Fibroblast of mammary gland (primary cell): Measurements from ENCODE around the gene CALML4.

Source experiments
- DNase-seq: peaks from one replicate; pipeline ENCODE4 v3.0.0-alpha.2; 2010; ENCODE audit warnings: low read depth
- H3K4me3 ChIP-seq: 2 replicates; pipeline ENCODE4 v1.5.1; 2011; ENCODE audit warnings: low read depth, mild to moderate bottlenecking, low read length, moderate library complexity; ENCODE audit not compliant: control insufficient read depth
- CTCF ChIP-seq: conservative IDR thresholded peaks from 2 replicates; pipeline ENCODE4 v1.5.1; 2011; ENCODE audit warnings: low read depth, low read length, inconsistent platforms; ENCODE audit not compliant: control insufficient read depth, insufficient read depth

CALML4 gene

GRCh38 chr15:68191555-68191954, 13.6 kb downstream of the CALML4 start:
- TF ChIP-seq CTCF = no peak
- no peak overlapping the region for H3K4me3 ChIP-seq

GRCh38 chr15:68190048-68190447, 15.1 kb downstream of the CALML4 start:
- no peak for TF ChIP-seq CTCF
- DNase-seq = no peak
- no peak overlapping the region for H3K4me3 ChIP-seq

More at GRCh38 chr15:68191555-68191954, 13.6 kb downstream of the CALML4 start:
- DNase-seq = no peak

- H3K4me3 ChIP-seq = no peak overlapping the region
- TF ChIP-seq CTCF = no peak
- no peak for DNase-seq
Measured at GRCh38 chr15:68188647-68189046, 16.5 kb downstream of the CALML4 start.

- TF ChIP-seq CTCF = no peak
- H3K4me3 ChIP-seq = peak overlapping the region; percentile 41
- DNase-seq = peak; percentile 90
Measured at GRCh38 chr15:68187559-68187958, 17.6 kb downstream of the CALML4 start.

GRCh38 chr15:68186671-68187397, 18.3 kb downstream of the CALML4 start:
- H3K4me3 ChIP-seq = no peak overlapping the region
- no peak for TF ChIP-seq CTCF
- DNase-seq = peak; percentile 87

- TF ChIP-seq CTCF = no peak
- no peak overlapping the region for H3K4me3 ChIP-seq
- DNase-seq = no peak
Measured at GRCh38 chr15:68184616-68185480, 20.3 kb downstream of the CALML4 start.
